Measurements from ENCODE around the gene DENND1C. TPM values are rescaled to one million over a fixed set of nuclear protein-coding genes. Genes with fewer than 3 reads are reported as not detected.

Gene DENND1C
- total and polyA plus RNA-seq, 9 of the 15 experiments (the other 6 are each of a cell fraction or from before 2014, with no cell fraction given) = 0.03 to 1.2 (median 0.32) TPM; not detected in 1

- no peak overlapping the region for H3K4me2 ChIP-seq (ENCODE audit: insufficient read depth, low read length)
- no peak overlapping the region for H3K27ac ChIP-seq (ENCODE audit: extremely low read depth, low read depth, low read length)
- DNase-seq (ENCODE audit: extremely low read depth in 1 of 4, low spot score in 3 of 4) (no peak), ATAC-seq (no peak), FAIRE-seq (no peak)
- no peak for TF ChIP-seq CEBPG (CRISPR knock-in tag; IDR thresholded peaks at IDR 0.05)
- TF ChIP-seq CEBPG (tag; conservative IDR thresholded peaks at IDR 0.05 in 1 of 2, IDR thresholded peaks at IDR 0.05 in 1 of 2) = no peak
- peak; percentile 55 for TF ChIP-seq RBM25 (IDR thresholded peaks at IDR 0.05; ENCODE audit: low read depth, low read length, severe bottlenecking)
- peak; percentile 97 for TF ChIP-seq ZFP36 (IDR thresholded peaks at IDR 0.05; ENCODE audit: low read depth, low read length, partially characterized antibody)
- CTCF ChIA-PET (ENCODE audit: low intra/inter-chr PET ratio) = interaction anchor here (0.6 kb wide), 1 partner anchor 39 kb away, joined by 4 read pairs; no protein-coding TSS in a partner anchor
- in situ Hi-C loops (cut with MboI) = no loop called here
- no peaks in the 10 kb centered on the region for H3K36me3 ChIP-seq (ENCODE audit: control insufficient read depth, insufficient read depth, low read length)
- POLR2A ChIA-PET = interaction anchor here (0.5 to 1.0 kb wide), 3 partner anchors 10 to 1107 kb away, joined by 3 read pairs; no protein-coding TSS in a partner anchor
- H3K4me1 ChIP-seq (replicated peaks in 1 of 2; ENCODE audit: control insufficient read depth in 2 of 2, insufficient read depth in 2 of 2, low read length in 2 of 2) = peaks cover 7 to 45% of the 10 kb centered on the region in 2 experiments; a peak in 4 of 5 replicates
- H3K27me3 ChIP-seq (ENCODE audit: control insufficient read depth in 2 of 2, insufficient read depth in 2 of 2, low read length in 2 of 2) = no peaks in the 10 kb centered on the region
- no peak overlapping the region for H3K4me3 ChIP-seq
- no TSS peak for BruUV-seq (replicated peaks)
- no peaks in the 10 kb centered on the region for H4K20me1 ChIP-seq (replicated peaks; ENCODE audit: control insufficient read depth, insufficient read depth, low read length)
- H3K9me1 ChIP-seq (ENCODE audit: control insufficient read depth, insufficient read depth, low read length) = peaks cover 5% of the 10 kb centered on the region
- intact Hi-C loops (cut with micrococcal nuclease) = no loop called here
- no peaks in the 10 kb centered on the region for H3K9me3 ChIP-seq (replicated peaks; ENCODE audit: control insufficient read depth, insufficient read depth, low read depth, low read length)
- whole genome bisulfite sequencing (ENCODE audit: insufficient coverage, low coverage, missing lambda C conversion rate) = 62% methylated on average over 24 of the region's 24 CpGs
- no peak overlapping the region; the same call in 1 of the 2 replicates for H2AFZ ChIP-seq (ENCODE audit: low read depth, low read length)
- peak overlapping the region in 1 of 2 experiments; percentile 71; a peak in 2 of 4 replicates for H3K9ac ChIP-seq (ENCODE audit: insufficient read depth in 1 of 2, low read depth in 2 of 2, low read length in 2 of 2)
- H3K79me2 ChIP-seq (ENCODE audit: control insufficient read depth, insufficient read depth, low read length) = no peaks in the 10 kb centered on the region
These were observed 19.5 kb upstream of the DENND1C start for GRCh38 chr19:6500837-6501739.

All from K562 (cell line).